HUES64 (cell line): ENCODE measurements around the gene NDE1.
"Not testable (repeated sequence)": the region's sequence is repeated elsewhere in the genome, so short reads cannot be mapped to it uniquely, and the experiment has no call there.

Source experiments
- H3K27ac ChIP-seq: 2 replicates; pipeline ENCODE4 v1.7.0; 2013; ENCODE audit warnings: low read depth, low read length, inconsistent platforms
- H3K27me3 ChIP-seq: 2 replicates; pipeline ENCODE4 v1.6.1; 2013; ENCODE audit warnings: mild to moderate bottlenecking, low read length; ENCODE audit not compliant: insufficient read depth
- H3K36me3 ChIP-seq: 2 replicates; pipeline ENCODE4 v1.6.1; 2013; ENCODE audit warnings: mild to moderate bottlenecking, low read length; ENCODE audit not compliant: insufficient read depth
- H3K4me1 ChIP-seq: 2 replicates; pipeline ENCODE4 v1.6.1; 2013; ENCODE audit warnings: mild to moderate bottlenecking, low read length, moderate library complexity; ENCODE audit not compliant: insufficient read depth
- H3K4me3 ChIP-seq: 2 replicates; pipeline ENCODE4 v1.5.1; 2013; ENCODE audit warnings: mild to moderate bottlenecking, low read length, moderate library complexity
- H3K9ac ChIP-seq: 2 replicates; pipeline ENCODE4 v1.6.1; 2013; ENCODE audit warnings: mild to moderate bottlenecking, low read depth, low read length
- H3K9me3 ChIP-seq: 2 replicates; pipeline ENCODE4 v1.6.1; 2013; ENCODE audit warnings: low read depth, low read length; ENCODE audit not compliant: insufficient read depth
- WGBS: fragments of 150-250, 120-280 bp; methylation state at CpG from one replicate; pipeline ENCODE4 v1.1.7; 2013; ENCODE audit warnings: missing lambda C conversion rate; 5-methylcytosine and 5-hydroxymethylcytosine counted together

Gene NDE1

DNA sequence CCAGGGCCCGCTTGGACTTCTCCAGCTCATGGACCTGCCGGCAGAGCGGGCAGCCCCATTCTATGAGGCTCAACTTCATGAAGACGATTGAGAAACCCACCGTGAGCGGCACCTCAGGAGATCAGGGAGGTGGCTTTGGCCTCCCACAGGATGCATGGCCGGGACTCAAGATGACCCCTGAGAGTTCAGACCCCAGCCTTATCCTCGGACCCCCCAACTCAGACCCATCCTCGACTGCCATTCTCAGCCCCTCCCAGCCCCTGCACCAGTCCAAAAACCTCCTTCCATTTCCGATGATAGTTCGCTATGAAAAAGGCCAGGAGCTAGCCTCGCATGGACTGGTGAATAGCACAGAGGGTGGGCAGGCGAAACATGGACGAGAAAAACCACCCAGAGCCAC is 71.0 kb downstream of the NDE1 start:
- H3K36me3 ChIP-seq: peaks cover 9% of the 10 kb centered on the region
- no peak overlapping the region for H3K27ac ChIP-seq
- WGBS: 95% methylated on average over 14 of the region's 14 CpGs

DNA sequence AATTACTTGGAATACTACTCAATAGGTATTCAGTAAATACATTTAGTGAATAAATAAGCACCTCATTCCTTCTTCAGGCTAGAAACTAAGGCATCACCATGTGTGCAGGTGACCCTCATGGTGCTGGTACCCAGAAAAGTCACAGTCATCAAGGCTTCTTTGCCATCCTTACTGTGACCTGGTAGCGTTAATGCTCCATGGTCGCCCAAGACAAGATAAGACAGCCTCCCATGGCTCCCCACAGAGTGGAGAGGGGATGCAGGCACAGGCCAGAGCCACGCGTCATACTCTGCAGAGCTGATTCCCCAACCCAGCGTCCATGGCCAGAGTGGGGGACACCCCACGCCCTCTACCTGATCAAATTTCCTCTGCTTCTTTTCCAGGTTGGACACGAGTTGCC is 73.8 kb downstream of the NDE1 start:
- Histone ChIP-seq H3K4me3 (no peak overlapping the region), H3K27me3 (no peaks in the 10 kb centered on the region), H3K9ac (no peak overlapping the region), H3K4me1 (no peaks in the 10 kb centered on the region), H3K27ac (no peak overlapping the region), H3K9me3 (no peaks in the 10 kb centered on the region), H3K36me3 (peaks cover 9% of the 10 kb centered on the region)
- WGBS: 90% methylated on average over 7 of the region's 7 CpGs

More for the DNA sequence above, 71.0 kb downstream of the NDE1 start:
- no peak overlapping the region for H3K9ac ChIP-seq
- no peak overlapping the region for H3K4me3 ChIP-seq
- H3K4me1 ChIP-seq: no peaks in the 10 kb centered on the region
- no peaks in the 10 kb centered on the region for H3K27me3 ChIP-seq
- H3K9me3 ChIP-seq: no peaks in the 10 kb centered on the region

DNA sequence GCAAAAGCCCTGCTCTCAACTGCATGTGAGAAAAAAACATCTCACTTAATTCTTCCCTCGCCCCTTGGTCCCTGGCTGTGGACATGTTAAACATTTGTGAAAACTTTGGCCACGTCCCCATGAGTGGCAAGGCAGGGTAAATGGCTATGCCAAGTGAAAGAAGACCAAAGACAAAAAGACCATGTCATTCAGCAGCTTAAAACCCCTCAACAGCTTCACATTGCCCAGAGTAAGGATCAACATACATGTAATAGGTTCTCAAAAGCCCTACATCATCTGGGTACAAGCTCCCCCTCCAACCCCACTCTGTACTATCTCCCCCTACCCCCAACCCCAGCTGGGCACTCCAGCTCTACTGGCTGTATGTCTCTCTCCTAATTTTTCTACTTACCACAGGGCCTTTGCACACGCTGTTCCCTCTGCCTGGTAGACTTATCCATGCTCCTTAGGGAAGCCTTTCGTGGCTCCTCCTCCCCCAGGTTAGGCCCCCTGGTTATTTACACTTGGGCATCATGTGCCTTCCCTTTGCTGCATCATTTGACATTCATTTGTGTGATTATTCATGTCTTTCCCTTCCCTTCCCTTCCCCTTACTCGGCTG is 75.7 kb downstream of the NDE1 start:
- no peaks in the 10 kb centered on the region for H3K9me3 ChIP-seq
- no peak overlapping the region for H3K4me3 ChIP-seq
- no peak overlapping the region for H3K27ac ChIP-seq
- no peaks in the 10 kb centered on the region for H3K4me1 ChIP-seq
- H3K9ac ChIP-seq: no peak overlapping the region
- 90% methylated on average over 5 of the region's 5 CpGs for WGBS
- peaks cover 9% of the 10 kb centered on the region for H3K36me3 ChIP-seq
- no peaks in the 10 kb centered on the region for H3K27me3 ChIP-seq

DNA sequence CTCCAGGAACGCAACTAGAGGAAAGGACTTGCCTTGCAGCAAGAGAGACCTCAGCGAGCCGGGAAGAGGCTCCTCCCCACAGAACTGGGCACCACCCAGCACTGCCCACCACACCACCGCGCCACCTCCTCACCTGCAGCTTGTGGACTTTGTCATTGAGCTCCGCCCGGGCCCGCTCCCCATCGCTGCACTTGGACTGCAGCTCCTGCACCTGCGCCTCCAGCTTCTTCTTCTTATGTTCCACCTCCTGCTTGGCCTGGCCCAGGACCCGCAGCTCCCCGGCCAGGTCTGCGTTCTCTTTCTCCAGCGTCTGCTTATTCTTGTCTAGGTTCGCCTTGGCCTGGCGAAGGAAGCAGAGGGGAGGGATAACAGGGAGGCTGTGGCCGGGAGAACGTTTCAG is 76.7 kb downstream of the NDE1 start:
- H3K36me3 ChIP-seq: peaks cover 9% of the 10 kb centered on the region
- no peak overlapping the region for H3K27ac ChIP-seq
- H3K4me1 ChIP-seq: no peaks in the 10 kb centered on the region
- WGBS: 93% methylated on average over 18 of the region's 18 CpGs
- H3K4me3 ChIP-seq: no peak overlapping the region
- no peak overlapping the region for H3K9ac ChIP-seq
- no peaks in the 10 kb centered on the region for H3K27me3 ChIP-seq
- H3K9me3 ChIP-seq: no peaks in the 10 kb centered on the region

DNA sequence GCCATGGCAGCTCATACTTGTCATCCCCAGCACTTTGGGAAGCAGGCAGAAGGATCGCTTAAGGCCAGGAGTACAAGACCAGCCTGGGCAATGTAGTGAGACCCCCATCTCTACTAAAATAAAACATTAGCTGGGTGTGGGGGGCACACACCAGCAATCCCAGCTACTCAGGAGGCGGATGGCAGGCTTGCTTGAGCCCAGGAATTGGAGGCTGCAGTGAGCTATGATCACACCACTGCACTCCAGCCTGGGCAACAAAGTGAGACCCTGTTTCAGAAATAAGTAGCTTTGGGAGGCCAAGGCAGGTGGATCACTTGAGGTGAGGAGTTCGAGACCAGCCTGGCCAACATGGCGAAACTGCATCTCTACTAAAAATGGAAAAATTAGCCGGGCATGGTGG is 77.7 kb downstream of the NDE1 start:
- not testable (repeated sequence) for H3K36me3 ChIP-seq, H3K4me1 ChIP-seq, H3K4me3 ChIP-seq, H3K9ac ChIP-seq, H3K9me3 ChIP-seq, H3K27me3 ChIP-seq, H3K27ac ChIP-seq
- 95% methylated on average over 5 of the region's 5 CpGs for WGBS

DNA sequence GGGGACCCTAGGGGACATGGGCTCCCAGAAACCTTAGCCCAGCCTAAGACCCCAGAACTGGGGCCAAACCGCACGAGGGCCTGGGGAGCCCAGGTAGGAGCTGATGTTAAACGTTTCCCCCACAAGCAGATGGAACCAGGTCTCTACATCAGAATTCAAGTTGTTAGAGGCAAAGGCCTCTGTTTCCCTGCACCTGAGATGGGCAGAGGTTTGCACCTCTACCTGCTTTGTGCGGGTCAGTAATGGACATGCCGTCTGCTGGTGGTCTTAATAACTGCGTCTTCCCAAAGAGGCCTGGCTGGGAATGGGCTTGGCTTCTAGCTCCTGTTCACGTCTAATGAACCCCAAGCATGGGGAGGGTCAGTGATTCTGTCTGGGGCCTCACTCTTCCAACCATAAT is 79.1 kb downstream of the NDE1 start:
- no peak overlapping the region for H3K4me3 ChIP-seq
- H3K36me3 ChIP-seq: peaks cover 9% of the 10 kb centered on the region
- no peak overlapping the region for H3K27ac ChIP-seq
- no peaks in the 10 kb centered on the region for H3K4me1 ChIP-seq
- no peak overlapping the region for H3K9ac ChIP-seq
- 94% methylated on average over 7 of the region's 7 CpGs for WGBS
- H3K27me3 ChIP-seq: no peaks in the 10 kb centered on the region
- H3K9me3 ChIP-seq: no peaks in the 10 kb centered on the region

DNA sequence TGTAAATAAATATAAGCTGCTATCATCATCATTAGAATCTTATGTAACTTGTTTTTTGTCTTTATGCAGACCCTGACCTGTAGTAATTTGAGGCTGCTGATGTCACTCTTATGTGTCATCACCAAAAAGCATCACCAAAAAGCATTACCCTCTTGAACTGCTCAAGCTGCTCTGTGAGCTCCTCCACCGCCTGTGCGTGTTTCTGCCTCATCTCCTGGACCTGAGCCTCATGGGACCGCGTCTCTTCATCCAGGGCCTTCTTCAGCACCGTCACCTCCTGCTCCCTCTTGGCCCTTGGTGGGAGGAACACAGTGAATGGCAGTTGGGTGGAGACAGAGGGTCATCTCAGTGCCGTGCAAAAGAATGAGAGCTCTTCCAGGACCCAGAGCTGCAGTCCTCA is 82.4 kb downstream of the NDE1 start:
- H3K4me1 ChIP-seq: no peaks in the 10 kb centered on the region
- H3K36me3 ChIP-seq: no peaks in the 10 kb centered on the region
- 92% methylated on average over 6 of the region's 6 CpGs for WGBS
- no peak overlapping the region for H3K27ac ChIP-seq
- H3K9me3 ChIP-seq: no peaks in the 10 kb centered on the region
- no peak overlapping the region for H3K4me3 ChIP-seq
- no peaks in the 10 kb centered on the region for H3K27me3 ChIP-seq
- no peak overlapping the region for H3K9ac ChIP-seq

DNA sequence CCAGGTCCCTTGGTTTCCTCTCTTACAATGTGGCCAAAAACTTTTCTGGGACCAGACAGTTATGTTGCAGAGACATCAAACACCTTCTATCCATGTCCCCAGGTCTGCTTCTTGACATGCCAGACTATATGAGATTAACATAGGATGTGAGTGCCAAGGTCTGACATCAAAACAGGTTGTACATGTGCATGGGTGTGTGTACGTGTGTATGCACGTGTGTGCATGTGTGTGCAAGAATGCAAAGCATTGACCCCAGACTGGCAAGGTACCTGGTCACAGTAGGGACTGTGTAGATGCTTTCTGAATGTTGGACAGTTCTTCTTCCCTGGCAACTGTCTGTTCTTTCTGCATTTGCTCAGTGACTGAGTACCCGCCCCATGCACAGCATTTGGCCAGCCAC is 85.6 kb downstream of the NDE1 start:
- WGBS: 92% methylated on average over 3 of the region's 3 CpGs
- H3K4me3 ChIP-seq: no peak overlapping the region
- H3K36me3 ChIP-seq: no peaks in the 10 kb centered on the region
- H3K9me3 ChIP-seq: no peaks in the 10 kb centered on the region
- no peaks in the 10 kb centered on the region for H3K4me1 ChIP-seq
- no peaks in the 10 kb centered on the region for H3K27me3 ChIP-seq
- H3K9ac ChIP-seq: no peak overlapping the region
- no peak overlapping the region for H3K27ac ChIP-seq

DNA sequence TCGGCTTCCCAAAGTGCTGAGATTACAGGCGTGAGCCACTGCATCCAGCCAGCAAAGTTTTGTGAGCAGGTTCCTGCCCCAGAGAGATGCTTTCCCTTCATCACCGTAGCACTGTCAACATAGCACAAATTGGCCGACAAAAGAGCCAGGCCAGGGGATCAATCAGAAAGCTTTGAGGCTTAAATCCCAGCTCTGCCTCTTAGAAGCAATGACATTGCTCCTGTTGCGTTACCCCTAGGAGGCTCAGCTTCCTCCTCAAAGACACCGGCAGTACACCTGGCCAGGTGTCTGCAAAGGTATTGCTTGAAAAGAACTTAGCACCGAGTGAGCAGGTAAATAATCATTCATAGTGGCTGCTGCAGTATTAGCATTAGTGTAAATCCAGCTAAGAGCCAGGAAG is 86.5 kb downstream of the NDE1 start:
- no peak overlapping the region for H3K27ac ChIP-seq
- no peak overlapping the region for H3K4me3 ChIP-seq
- H3K27me3 ChIP-seq: no peaks in the 10 kb centered on the region
- H3K9ac ChIP-seq: no peak overlapping the region
- no peaks in the 10 kb centered on the region for H3K9me3 ChIP-seq
- H3K36me3 ChIP-seq: no peaks in the 10 kb centered on the region
- no peaks in the 10 kb centered on the region for H3K4me1 ChIP-seq
- WGBS: 85% methylated on average over 7 of the region's 7 CpGs

DNA sequence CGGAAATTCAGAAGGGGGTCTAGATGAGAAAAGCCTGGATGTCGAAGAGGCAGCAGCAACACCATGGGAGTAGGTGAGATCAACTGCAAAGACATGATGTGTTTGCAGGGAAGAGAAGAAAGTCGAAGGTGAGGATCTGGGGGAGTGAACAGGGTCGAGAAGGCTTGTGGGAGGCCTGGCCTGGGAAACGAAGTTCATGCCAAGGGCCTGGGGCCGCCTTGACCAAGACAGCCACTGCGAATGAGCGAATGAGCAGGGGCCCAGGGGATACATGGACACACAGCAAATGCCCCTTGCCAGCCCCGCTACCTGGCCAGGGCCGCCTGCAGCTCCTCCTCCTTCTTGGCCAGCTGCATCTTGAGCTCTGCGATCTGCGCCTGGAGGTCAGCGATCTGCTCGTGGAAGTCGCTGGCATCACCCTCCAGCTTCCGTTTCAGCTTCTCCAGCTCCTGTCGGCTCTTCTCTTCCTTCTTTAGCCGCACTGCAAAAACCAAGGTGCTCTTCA is 87.1 kb downstream of the NDE1 start:
- no peaks in the 10 kb centered on the region for H3K36me3 ChIP-seq
- 95% methylated on average over 18 of the region's 18 CpGs for WGBS
- no peaks in the 10 kb centered on the region for H3K9me3 ChIP-seq
- no peaks in the 10 kb centered on the region for H3K4me1 ChIP-seq
- no peak overlapping the region for H3K4me3 ChIP-seq
- no peaks in the 10 kb centered on the region for H3K27me3 ChIP-seq
- no peak overlapping the region for H3K27ac ChIP-seq
- H3K9ac ChIP-seq: no peak overlapping the region

DNA sequence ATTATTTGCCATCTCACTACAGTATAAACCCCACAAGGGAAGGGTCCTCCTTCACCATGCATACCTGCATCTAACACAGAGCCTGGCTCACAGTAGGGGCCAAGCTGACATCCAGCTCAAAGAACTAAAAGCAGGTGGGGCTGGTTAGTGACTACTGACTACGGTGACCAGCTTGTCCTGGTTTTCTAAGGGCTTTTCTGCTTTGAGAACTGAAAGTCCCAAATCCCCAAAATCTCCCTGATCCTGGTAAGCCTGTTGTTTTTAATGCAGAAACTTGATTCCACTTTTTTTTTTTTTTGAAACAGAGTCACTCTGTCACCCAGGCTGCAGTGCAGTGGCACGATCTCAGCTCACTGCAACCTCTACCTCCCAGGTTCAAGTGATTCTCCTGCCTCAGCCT is 89.4 kb downstream of the NDE1 start:
- no peak overlapping the region for H3K4me3 ChIP-seq
- H3K36me3 ChIP-seq: no peaks in the 10 kb centered on the region
- H3K4me1 ChIP-seq: no peaks in the 10 kb centered on the region
- WGBS: 86% methylated on average over 2 of the region's 2 CpGs
- no peak overlapping the region for H3K27ac ChIP-seq
- no peaks in the 10 kb centered on the region for H3K9me3 ChIP-seq
- H3K9ac ChIP-seq: no peak overlapping the region
- H3K27me3 ChIP-seq: no peaks in the 10 kb centered on the region

DNA sequence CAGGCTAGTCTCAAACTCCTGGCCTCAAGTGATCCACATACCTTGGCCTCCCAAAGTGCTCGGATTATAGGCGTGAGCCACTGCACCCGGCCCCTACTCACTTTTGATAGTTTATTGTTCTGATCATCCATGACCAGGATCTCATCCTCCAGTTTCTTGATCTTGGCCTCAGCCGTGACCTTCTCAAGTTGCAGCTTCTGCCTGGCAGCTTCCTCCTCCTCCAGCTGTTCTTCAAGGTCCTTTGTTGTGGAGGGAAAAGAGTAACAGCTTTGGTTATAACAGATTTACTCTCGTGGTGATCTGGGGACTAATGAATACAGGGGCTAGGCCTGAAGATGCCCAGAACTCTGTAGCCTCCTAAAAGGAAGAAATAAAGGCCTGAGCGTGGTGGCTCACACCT is 89.9 kb downstream of the NDE1 start:
- 87% methylated on average over 6 of the region's 6 CpGs for WGBS
- Histone ChIP-seq H3K27me3 (no peaks in the 10 kb centered on the region), H3K36me3 (no peaks in the 10 kb centered on the region), H3K9ac (no peak overlapping the region), H3K9me3 (no peaks in the 10 kb centered on the region), H3K4me1 (no peaks in the 10 kb centered on the region), H3K27ac (no peak overlapping the region), H3K4me3 (no peak overlapping the region)
